Activated CD4-positive, alpha-beta T cell treated with anti-CD3 and anti-CD28 coated beads, Interleukin-2, amount 50 U/mL, for 16 hours (primary cell): ENCODE results near the gene ZNRF4.
"Not testable (repeated sequence)": the region's sequence is repeated elsewhere in the genome, so short reads cannot be mapped to it uniquely, and the experiment has no call there.

Source experiments
- DNase-seq: peaks from one replicate; pipeline ENCODE4 v3.0.0-alpha.2; 2020

ZNRF4 gene

DNA sequence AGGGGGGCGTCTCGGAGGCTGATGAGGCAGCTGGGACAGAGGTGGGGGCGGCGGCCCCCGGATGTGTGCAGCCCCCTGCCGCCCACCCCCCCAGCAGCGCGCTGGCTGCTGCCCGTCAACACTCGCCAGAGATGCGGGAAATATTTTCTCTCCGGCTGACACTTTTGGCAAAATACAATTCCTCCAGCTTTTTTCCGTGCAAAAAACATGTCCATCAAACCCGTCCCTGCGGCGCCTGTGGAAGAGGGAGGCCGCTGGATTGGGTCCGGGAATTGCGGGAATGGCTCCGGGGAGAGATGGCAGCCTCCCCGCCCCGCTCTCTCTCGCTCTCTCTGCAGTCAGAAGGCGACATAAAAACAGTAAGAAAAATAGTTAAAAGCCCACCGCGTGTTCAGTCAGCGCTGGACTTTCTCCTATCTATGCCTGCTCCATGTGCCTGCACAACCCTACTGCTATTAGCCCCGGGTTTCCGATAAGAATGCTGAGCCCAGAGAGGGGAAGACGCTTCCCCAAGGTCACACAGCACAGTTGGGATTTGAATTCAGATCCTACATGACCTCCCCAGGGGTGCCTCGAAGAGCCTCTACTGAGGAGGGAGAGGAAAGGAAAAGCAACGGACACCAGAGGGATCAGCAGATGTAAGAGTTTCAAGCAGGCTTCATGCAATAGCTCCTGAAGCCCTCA, 23.2 kb downstream of the ZNRF4 start:
- no peak for DNase-seq

DNA sequence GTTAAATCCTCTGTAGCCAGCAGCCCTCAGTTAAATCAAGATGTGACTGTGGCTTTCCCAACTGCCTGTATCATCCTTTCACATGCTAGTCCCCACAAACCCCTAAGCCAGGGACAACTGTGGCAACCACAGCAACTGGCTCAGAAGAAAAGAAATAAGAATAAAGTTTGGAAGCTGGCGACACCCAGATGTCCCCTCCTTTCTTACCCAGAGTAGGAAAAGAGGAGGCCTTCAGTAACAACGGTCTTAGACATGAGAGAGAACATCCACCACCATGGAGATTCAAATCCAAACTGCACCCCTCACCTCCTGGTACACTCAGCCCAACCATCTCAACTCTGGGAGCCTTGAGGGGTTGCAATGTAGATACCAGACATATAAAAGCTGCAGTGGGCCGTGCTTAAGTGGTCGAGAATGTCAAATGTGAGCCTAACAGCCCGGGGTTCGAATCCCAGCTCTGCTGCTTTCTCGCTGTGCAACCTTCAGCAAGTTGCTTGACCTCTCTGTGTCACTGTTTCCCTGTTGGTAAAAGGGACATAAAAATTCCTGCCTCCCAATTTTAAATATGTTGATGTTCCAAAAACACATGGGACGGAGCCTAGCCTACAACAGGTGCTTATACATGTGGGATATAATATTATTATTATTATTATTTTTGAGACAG, 23.8 kb downstream of the ZNRF4 start:
- no peak for DNase-seq

DNA sequence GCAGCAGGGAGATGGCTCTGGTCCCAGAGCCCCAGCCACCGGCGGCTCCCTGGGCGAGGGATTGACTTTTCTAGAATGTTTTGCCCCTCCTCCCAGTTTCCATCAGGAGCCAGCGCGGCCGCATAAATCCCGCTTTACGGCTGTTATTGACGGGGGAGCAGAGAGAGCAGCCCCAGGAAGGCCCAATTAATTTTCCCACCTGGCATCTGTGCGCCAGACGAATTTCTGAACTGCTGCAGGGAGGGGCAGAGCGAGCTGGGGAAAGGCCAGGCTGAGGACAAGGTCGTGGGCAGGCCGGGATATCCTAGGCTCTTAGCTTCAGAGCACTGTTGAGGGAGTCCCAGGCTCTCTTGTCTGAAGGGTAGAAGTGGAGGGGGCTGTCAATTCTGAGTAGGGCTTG, 24.7 kb downstream of the ZNRF4 start:
- DNase-seq = no peak

DNA sequence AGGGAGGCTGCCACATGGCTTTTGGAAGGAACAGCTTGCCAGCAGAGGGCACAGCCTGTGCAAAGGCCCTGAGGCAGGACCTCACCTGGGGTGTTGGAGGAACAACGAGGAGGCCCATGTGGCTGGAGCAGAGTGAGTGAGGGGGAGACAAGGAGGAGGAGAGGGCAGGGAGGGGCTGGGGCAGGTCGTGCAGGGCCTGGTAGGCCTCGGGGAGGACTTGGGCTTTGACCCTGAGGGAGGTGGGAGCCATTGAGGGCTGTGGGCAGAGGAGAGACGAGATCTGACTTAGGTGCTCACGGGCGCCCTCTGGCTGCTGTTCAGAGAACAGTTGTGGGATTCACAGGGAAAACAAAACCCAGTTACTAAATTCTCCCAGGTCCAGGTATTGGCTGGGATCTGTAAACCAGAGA, 25.2 kb downstream of the ZNRF4 start:
- DNase-seq = peak; percentile 29

DNA sequence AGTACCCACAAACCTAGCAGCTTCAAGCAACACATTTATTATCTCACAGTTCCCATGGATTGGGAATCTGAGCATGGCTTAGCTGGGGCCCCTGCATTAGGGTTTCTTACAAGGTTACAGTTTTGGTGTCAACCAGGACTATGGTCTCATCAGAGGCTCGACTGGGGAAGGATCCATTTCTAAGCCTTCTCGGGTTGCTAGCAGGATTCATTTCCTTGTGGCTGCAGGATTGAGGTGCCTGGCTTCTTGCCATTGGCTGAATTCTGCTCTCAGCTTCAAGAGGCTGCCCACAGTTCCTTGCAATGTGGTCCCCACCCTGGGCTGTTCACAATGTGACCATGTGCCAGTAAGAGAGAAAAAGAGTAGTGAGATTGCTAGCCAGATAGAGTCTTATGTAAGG, 26.7 kb downstream of the ZNRF4 start:
- DNase-seq = no peak

DNA sequence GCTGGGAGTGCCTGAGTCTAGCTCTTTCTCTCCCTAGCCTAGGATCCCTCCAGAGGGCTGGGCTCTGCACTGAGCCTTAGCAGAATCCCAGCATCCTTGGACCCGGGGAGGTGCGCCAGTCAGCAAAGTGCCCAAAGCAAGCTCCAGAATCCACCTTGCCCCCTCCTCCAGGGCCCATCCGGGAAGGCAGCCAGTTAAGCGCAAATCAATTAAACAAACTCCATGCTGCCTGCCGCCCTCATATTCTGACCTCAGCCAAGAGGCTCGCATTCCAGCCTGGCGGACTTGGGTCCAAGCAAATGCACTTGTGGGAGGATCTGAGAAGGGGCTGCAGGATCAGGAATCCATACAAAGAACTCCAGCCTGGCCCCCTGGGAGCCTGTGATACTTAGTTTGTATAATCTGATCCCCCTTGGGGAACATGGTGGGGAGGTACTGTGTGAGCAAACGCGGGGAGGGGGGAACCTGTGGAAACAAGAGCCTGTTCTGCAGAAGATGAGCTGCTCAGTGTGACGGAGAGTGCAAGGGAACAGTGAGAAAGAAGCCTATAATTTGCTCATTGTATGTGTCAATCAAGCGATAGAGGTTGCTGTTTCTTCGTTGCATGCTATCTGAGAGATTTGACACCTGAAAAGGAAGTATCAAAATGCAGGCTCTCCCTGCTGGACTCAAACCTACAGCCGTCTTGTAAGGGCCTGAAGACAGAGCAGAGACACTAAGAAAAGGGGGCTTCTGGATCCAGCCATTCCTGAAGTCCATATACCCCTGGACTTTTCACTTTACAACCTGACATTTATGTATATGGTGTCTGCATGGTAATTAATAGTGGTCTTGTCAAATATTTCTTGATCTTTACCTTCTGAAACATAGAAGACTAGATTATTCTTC, 29.4 kb downstream of the ZNRF4 start:
- no peak for DNase-seq

DNA sequence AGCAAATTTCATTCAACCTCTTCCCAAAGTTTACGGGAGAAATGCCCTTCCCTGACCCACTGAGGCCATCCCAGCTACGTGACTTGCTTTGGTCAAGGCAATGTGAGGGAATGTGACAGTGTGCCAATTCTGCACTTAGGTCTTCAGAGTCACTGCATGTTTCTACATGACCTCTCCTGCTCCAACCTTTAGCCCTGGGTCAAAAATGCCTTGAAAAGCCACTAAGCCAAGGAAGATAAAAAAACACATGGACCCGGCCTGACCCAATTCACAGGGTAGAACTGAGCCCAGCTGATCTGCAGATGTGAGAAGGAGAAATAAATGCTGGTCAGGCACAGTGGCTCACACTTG, 30.0 kb downstream of the ZNRF4 start:
- no peak for DNase-seq

DNA sequence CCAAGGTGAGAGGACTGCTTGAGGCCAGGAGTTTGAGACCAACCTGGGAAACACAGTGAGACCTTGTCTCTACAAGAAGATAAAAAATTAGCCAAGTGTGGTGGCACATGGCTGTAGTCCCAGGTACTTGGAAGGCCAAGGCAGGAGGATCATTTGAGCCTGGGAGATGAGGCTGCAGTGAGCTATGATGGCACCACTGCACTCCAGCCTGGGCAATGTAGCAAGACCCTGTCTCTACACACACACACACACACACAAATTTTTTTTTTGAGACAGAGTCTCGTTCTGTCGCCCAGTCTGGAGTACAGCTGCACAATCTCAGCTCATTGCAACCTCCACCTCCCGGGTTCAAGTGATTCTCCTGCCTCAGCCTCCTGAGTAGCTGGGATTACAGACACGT, 30.4 kb downstream of the ZNRF4 start:
- DNase-seq = not testable (repeated sequence)

DNA sequence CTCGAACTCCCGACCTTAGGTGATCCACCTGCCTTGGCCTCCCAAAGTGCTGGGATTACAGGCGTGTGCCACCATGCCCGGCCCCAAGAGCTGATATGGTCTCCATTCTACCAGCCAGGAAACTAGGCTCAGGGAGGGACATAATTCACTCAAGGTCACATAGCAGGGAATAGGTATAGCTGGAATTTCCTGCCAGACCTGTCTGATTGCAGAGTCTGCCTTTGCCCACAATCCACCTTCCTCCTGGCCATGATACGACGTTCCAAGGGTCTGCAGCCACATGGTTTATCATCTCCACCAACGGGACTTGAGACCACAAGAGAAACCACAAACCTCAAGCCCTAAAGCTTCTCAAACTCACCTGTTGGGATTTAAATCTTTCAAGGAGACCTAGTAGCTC, 32.0 kb downstream of the ZNRF4 start:
- DNase-seq = no peak

DNA sequence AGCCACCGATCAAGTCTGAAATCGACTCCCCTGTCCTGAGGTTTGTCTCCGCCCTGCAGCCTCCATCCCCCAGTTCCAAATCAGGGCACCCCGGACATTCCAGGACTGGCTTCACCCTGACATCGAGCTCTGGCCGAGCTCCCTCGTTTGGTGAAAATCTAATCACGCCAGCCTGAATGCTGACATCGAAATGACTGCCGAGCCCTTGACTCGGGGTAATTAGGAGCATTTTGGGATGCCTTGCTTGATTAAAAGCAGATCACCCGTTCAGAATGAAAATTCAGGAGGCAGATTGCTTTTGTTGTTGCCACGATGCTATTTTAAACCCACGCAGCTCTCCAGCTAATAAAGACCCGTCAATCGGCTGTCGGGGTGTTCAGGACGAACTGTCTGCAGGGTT, 34.3 kb downstream of the ZNRF4 start:
- no peak for DNase-seq

DNA sequence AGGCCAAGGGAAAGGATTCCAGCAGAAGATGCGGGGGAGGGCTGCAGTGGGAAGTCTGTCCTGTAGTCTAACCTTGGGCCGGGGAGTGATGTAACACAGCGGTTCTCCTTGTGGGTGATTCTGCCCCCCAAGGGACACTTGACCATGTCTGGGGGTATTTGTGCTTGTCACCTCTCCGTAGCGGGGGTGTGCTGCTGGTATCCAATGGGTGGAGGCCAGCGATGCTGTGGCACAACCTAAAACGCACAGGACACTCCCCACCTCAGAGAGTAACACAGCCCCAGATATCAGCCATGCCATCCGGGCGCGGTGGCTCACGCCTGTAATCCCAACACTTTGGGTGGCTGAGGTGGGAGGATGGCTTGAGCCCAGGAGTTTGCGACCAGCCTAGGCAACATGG, 36.3 kb downstream of the ZNRF4 start:
- DNase-seq = no peak

DNA sequence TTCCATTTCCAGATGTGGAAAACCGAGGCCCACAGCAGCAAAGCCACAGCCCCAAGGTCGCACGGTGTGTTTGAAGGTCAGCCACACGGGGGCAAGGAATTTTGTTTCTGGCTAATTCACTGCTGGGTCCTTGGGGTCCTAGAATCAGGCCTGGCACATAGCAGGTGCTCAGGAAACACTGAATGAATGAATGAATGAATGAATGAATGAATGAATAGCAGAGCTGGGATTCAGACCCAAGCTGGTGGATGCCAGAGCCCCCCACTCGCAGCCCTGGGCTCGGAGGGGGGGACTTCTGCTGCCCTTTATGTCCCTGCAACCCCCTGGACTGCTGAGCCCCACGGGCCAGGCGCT, 37.0 kb downstream of the ZNRF4 start:
- no peak for DNase-seq

DNA sequence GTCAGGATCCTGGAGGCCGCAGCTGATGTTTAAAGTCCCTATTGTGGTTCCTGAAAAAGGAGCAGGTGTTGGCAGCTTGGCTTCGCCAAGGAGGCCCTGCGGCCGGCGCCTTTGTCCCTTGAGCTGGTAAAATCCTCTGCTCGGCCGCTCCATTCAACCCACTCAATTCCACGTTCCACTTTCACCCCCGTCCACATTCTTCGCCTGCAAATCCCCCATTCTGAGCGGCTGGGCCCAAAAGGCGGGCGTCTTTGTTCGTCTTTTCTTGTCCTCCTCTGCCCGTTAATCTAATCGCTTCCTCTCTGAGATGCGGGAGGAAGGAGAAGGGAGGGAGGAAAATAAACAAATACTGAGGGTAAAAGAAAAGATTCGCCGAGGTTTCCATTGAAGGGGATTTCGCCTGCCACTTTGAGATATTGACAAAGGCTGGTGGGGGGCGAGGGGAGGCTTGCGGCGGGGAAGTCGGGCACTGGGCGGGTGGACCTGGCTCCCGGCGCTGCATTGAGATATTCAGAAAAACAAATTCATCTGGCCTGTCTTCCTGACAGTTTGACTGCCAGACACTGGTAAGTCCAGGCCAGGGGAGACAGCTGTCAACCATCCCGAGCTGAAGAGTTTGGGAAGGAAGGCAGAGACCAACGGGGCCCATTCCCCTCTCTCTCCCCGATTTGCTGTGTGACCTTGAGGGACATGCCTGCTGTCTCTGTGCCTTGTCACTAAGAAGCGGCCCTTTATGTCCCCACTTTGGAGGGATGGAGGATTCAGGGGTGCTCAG, 37.6 kb downstream of the ZNRF4 start:
- no peak for DNase-seq

DNA sequence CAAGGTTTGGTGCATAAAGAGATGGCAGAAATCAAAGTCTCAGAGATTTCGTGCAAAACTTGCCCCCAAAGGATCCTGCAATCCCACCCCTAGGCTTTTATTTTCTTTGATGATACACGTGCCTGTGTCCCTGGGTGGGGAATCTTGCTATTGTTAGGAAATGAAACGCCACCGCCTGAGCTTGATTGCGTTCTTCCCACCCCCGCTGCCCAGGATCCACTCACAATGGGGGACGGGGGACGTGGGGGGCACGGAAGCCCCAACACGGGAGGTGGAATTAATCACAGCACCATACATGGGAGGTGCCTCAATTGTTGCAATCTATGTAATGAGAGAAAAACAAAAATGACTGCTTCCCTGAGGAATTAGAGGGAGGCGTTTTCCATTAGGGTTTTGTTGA, 39.6 kb downstream of the ZNRF4 start:
- no peak for DNase-seq

DNA sequence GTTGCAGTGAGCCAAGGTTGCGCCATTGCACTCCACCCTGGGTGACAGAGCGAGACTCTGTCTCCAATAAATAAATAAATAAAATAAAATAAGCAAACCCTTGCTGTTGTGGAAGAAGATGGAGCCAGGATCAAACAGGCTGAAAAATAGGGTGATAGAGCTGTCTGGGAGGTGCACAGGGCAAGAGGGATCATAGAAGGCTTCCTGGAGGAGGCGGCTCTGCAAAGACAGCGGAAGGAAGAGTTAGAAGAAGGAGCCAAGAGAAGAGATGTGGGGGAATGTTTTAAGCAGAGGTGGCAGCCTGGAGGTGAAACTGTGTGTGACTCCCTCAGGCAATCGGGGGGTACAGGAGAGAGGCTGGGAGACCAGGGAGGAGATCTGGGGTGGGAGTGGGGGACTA, 40.6 kb downstream of the ZNRF4 start:
- no peak for DNase-seq

DNA sequence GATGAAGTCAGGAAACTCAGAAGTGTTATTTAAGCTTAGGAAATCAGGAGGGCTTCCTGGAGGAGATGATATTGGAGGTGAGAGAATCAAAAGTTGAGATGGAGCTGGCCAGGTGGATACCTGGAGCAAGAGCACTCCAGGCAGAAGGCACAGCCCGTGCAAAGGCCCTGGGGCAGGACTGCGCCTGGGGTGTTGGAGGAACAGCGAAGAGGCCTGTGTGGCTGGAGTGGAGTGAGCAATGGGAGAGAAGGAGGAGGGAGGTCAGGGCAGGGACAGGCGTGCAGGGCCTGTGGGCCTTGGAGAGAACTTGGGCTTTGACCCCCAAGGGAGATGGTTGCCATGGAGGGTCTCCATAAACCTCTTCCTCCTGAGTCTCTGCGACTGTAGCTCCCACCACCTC, 42.1 kb downstream of the ZNRF4 start:
- DNase-seq = no peak

DNA sequence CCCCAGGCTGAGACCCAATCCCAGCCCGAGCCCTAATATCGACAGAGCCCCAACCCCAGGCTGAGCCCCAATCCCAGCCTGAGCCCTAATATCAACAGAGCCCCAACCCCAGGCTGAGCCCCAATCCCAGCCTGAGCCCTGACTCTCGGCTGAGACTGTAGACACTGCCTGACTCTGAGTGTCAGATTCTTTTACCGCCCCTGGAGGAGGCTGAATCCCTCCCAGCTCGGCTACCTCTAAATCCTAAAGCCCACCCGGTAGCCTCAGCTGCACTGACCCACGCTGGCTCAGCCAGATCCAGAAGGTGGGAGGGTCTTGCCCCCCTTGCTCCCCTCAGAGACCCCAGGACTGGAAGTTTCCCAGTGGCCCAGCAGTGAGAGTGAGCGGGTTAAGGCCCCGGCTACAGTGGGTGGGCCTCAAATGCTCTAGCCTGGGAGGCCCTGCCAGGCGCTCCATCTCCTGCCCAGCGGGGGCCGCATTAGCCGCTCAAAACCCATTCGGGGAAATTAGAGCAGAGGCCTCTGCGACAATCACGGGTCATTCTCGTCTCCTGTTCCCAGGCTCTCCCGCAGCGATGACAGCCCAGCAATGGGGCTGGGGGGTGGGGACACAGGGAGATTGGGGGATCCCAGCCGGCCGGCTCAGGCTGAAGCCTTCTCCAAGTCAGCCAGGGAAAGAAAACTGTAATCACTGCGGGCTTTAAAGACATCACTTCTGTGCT, 43.8 kb downstream of the ZNRF4 start:
- DNase-seq = no peak

DNA sequence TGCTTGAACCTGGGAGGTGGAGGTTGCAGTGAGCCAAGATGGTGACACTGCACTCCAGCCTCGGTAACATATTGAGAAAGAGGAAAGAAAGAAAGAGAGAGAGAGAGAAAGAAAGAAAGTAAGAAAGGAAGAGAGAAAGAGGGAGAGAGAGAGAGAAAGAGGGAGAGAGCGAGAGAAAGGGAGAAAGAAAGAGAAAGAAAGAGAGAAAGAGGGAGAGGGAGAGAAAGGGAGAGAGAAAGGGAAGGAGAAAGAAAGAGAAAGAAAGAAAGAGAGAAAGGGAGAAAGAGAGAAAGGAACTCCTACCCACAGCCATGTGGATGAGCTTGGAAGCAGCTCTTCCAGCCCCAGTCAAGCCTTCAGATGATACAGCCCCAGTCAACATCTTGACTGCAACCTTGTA, 46.7 kb downstream of the ZNRF4 start:
- no peak for DNase-seq

DNA sequence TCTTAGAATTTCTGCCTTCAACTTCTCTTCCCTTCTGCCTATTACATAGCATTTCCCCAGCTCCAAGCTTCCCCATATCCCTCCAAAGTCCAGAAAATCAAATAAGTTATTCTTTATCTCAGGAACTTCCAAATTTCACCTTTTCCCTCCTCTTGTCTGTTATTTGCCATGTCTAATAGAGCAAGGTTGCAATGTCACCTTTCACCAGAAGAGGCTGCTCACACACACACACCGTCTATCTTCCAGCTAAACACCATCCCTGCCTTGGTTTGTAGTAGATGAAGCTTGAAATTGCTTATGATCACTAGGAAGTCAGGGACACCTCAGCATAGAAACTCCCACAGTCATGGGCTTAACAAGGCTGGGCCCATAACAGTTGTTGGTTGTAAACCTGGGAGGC, 48.4 kb downstream of the ZNRF4 start:
- no peak for DNase-seq

DNA sequence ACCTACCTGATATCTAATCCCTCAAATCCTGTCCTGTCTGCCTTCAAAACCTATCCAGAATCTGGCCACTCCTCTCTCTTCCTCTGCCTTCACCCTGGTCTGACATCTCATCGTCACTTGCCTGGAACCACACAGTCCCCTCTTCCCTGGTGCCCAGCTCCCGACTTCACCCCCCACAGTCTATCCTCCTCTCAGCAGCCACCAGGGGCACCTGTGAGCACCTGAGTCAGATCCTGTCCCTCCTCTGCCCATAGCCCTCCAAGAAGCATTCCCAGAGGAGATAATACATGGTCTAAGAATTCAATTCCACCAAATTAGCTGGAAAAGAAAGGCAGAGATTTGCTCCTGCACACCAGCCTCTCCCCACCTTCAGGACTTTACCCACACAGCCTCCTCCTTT, 48.9 kb downstream of the ZNRF4 start:
- DNase-seq = no peak
